IMR-90 (cell line): Measurements from ENCODE around the gene FBXO17. TPM values are rescaled to one million over a fixed set of nuclear protein-coding genes. Genes with fewer than 3 reads are reported as not detected.

Source experiments
- ATAC-seq: fragments of 200-7000 bp; cut with Tn5 transposase; 2 replicates; pipeline ENCODE4 v1.9.1; 2020; ENCODE audit warnings: low read depth, mild to moderate bottlenecking, moderate library complexity
- BruUV-seq: library from RNA; stranded (reverse); fragments of 400-500 nt; replicated peaks from 2 replicates; lab custom pipeline; 2021; lab: Mats Ljungman, UMichigan
- CTCF ChIA-PET: fragments of 300-600 bp; formaldehyde crosslinking; extraction: SDS; loops from one replicate; lab custom pipeline; 2021; ENCODE audit warnings: antibody characterized with exemption; lab: Yijun Ruan, JAX
- POLR2A ChIA-PET: fragments of 300-600 bp; sonication (Branson Sonifier 250); formaldehyde crosslinking; loops from one replicate; lab custom pipeline; 2022; ENCODE audit warnings: antibody characterized with exemption; ENCODE audit not compliant: unreplicated experiment; lab: Charles Lee
- DNase-seq: peaks from one replicate; pipeline ENCODE4 v3.0.0; 2013
- H2AFZ ChIP-seq: replicated peaks from 2 replicates; pipeline ENCODE3; 2013; ENCODE audit warnings: low read length, mild to moderate bottlenecking; ENCODE audit not compliant: poor library complexity
- H2AK5ac ChIP-seq: 2 replicates; pipeline ENCODE4 v1.6.1; 2013; ENCODE audit warnings: low read depth, low read length, inconsistent platforms
- H2AK9ac ChIP-seq: replicated peaks from 2 replicates; pipeline ENCODE3; 2013; ENCODE audit warnings: mild to moderate bottlenecking, low read depth, low read length, moderate library complexity; ENCODE audit not compliant: poor library complexity
- H2BK120ac ChIP-seq: 2 replicates; pipeline ENCODE4 v1.6.1; 2013; ENCODE audit warnings: low read depth, low read length, inconsistent platforms
- H2BK15ac ChIP-seq: 3 replicates; pipeline ENCODE4 v1.6.1; 2013; ENCODE audit warnings: low read depth, low read length, inconsistent platforms
- H2BK20ac ChIP-seq: 2 replicates; pipeline ENCODE4 v1.6.1; 2013; ENCODE audit warnings: low read depth, mild to moderate bottlenecking, inconsistent platforms, low read length, moderate library complexity
- H2BK5ac ChIP-seq: 2 replicates; pipeline ENCODE4 v1.6.1; 2013; ENCODE audit warnings: mild to moderate bottlenecking, low read depth, low read length, inconsistent platforms; ENCODE audit not compliant: poor library complexity, severe bottlenecking
- H3K14ac ChIP-seq: replicated peaks from 2 replicates; pipeline ENCODE4 v1.6.1; 2013; ENCODE audit warnings: low read depth, low read length, inconsistent platforms
- H3K18ac ChIP-seq: 2 replicates; pipeline ENCODE4 v1.6.1; 2013; ENCODE audit warnings: low read depth, low read length, control low read depth
- H3K23ac ChIP-seq: 2 replicates; pipeline ENCODE4 v1.6.1; 2013; ENCODE audit warnings: low read depth, low read length, inconsistent platforms
- H3K27ac ChIP-seq: 2 replicates; pipeline ENCODE4 v1.5.1; 2013; ENCODE audit warnings: mild to moderate bottlenecking, control low read depth, low read length; ENCODE audit not compliant: insufficient read depth
- H3K27me3 ChIP-seq: 2 replicates; pipeline ENCODE4 v1.6.1; 2013; ENCODE audit warnings: low read length; ENCODE audit not compliant: control insufficient read depth, insufficient read depth
- H3K36me3 ChIP-seq: 2 replicates; pipeline ENCODE4 v1.6.1; 2013; ENCODE audit warnings: low read length, mixed read lengths; ENCODE audit not compliant: control insufficient read depth, insufficient read depth
- H3K4ac ChIP-seq: 2 replicates; pipeline ENCODE4 v1.6.1; 2013; ENCODE audit warnings: low read depth, low read length, inconsistent platforms
- H3K4me1 ChIP-seq: 2 replicates; pipeline ENCODE4 v1.6.1; 2013; ENCODE audit warnings: low read length, mixed read lengths; ENCODE audit not compliant: control insufficient read depth, insufficient read depth
- H3K4me2 ChIP-seq: 2 replicates; pipeline ENCODE4 v1.6.1; 2013; ENCODE audit warnings: low read depth, mild to moderate bottlenecking, control low read depth, low read length, moderate library complexity
- H3K4me3 ChIP-seq: 2 replicates; pipeline ENCODE4 v1.5.1; 2013; ENCODE audit warnings: low read depth, mild to moderate bottlenecking, control low read depth, low read length, moderate library complexity; ENCODE audit not compliant: insufficient read depth
- H3K56ac ChIP-seq: 2 replicates; pipeline ENCODE4 v1.6.1; 2013; ENCODE audit warnings: low read length, inconsistent platforms; ENCODE audit not compliant: insufficient read depth; ENCODE audit errors: extremely low read depth
- H3K79me1 ChIP-seq, 2 experiments: 2 replicates each; pipeline ENCODE4 v1.6.1; 2013; ENCODE audit warnings: low read length in 2 of 2, inconsistent platforms in 1 of 2, low read depth in 1 of 2
- H3K9ac ChIP-seq: 2 replicates; pipeline ENCODE4 v1.6.1; 2013; ENCODE audit warnings: low read depth, low read length, control low read depth
- H3K9me1 ChIP-seq: 2 replicates; pipeline ENCODE4 v1.6.1; 2013; ENCODE audit warnings: low read length, inconsistent platforms; ENCODE audit not compliant: insufficient read depth
- H3K9me3 ChIP-seq: 2 replicates; pipeline ENCODE4 v1.6.1; 2013; ENCODE audit warnings: low read length; ENCODE audit not compliant: control insufficient read depth, insufficient read depth
- H4K20me1 ChIP-seq: 2 replicates; pipeline ENCODE4 v1.6.1; 2013; ENCODE audit warnings: low read length, inconsistent platforms; ENCODE audit not compliant: insufficient read depth
- H4K5ac ChIP-seq: 2 replicates; pipeline ENCODE4 v1.6.1; 2013; ENCODE audit warnings: mild to moderate bottlenecking, low read depth, low read length, control low read depth
- H4K8ac ChIP-seq, 2 experiments: 2 replicates each; pipeline ENCODE4 v1.6.1; 2013; ENCODE audit warnings: low read depth in 2 of 2, low read length in 2 of 2, control low read depth in 1 of 2, inconsistent platforms in 1 of 2
- H4K91ac ChIP-seq: 2 replicates; pipeline ENCODE4 v1.6.1; 2013; ENCODE audit warnings: low read depth, low read length, inconsistent platforms; ENCODE audit not compliant: insufficient read depth
- BHLHE40 ChIP-seq: fragments of 150-350 bp; IDR thresholded peaks from 2 replicates; pipeline ENCODE4 v1.6.1; 2016; ENCODE audit warnings: mild to moderate bottlenecking, low read depth, low read length
- CHD1 ChIP-seq: IDR thresholded peaks from 2 replicates; pipeline ENCODE4 v1.6.1; 2012; ENCODE audit warnings: low read depth, low read length, improper control_type of control experiment
- CTCF ChIP-seq: conservative IDR thresholded peaks from 2 replicates; pipeline ENCODE4 v1.5.1; 2012; ENCODE audit warnings: mild to moderate bottlenecking, low read depth, low read length, improper control_type of control experiment
- ELK1 ChIP-seq: fragments of 150-350 bp; IDR thresholded peaks from 2 replicates; pipeline ENCODE4 v1.6.1; 2016; ENCODE audit warnings: low read depth, mild to moderate bottlenecking, low read length, moderate library complexity, borderline replicate concordance
- FOS ChIP-seq: fragments of 150-350 bp; IDR thresholded peaks from 2 replicates; pipeline ENCODE4 v1.6.1; 2016; ENCODE audit warnings: low read depth, low read length
- MAFK ChIP-seq: IDR thresholded peaks from 2 replicates; pipeline ENCODE4 v1.6.1; 2012; ENCODE audit warnings: low read depth, low read length, improper control_type of control experiment
- MAZ ChIP-seq: IDR thresholded peaks from 2 replicates; pipeline ENCODE4 v1.6.1; 2012; ENCODE audit warnings: low read depth, mild to moderate bottlenecking, low read length, improper control_type of control experiment, moderate library complexity, borderline replicate concordance
- RAD21 ChIP-seq: IDR thresholded peaks from 2 replicates; pipeline ENCODE4 v1.6.1; 2012; ENCODE audit warnings: low read length, improper control_type of control experiment
- RFX5 ChIP-seq: IDR thresholded peaks from 2 replicates; pipeline ENCODE4 v1.8.0; 2012; ENCODE audit warnings: low read depth, mild to moderate bottlenecking, low read length, moderate library complexity
- SMC3 ChIP-seq: fragments of 150-350 bp; IDR thresholded peaks from 2 replicates; pipeline ENCODE4 v1.6.1; 2016; ENCODE audit warnings: low read depth, mild to moderate bottlenecking, antibody characterized with exemption, low read length, moderate library complexity
- WGBS, 2 experiments: methylation state at CpG; one replicate each; pipeline versions ENCODE4 v1.1.5 to v1.1.7; 2013; ENCODE audit warnings: missing lambda C conversion rate in 2 of 2; ENCODE audit not compliant: insufficient read length in 1 of 2; ENCODE audit errors: extremely low coverage in 2 of 2; 5-methylcytosine and 5-hydroxymethylcytosine counted together
- dilution Hi-C: fragments of 300-500 bp; cut with HindIII; formaldehyde crosslinking; loops from one replicate; pipeline ENCODE4 v1.14.3; 2018; ENCODE audit warnings: low sequenced_read_pairs; ENCODE audit not compliant: unreplicated experiment
- in situ Hi-C: fragments of 300-500 bp; cut with MboI; formaldehyde crosslinking; loops from 3 replicates; pipeline ENCODE4 v1.14.3; 2019; ENCODE audit warnings: low sequenced_read_pairs, inconsistent platforms, mixed read lengths
- intact Hi-C: fragments of 100-400 bp; cut with micrococcal nuclease; formaldehyde crosslinking; loops from 2 replicates; pipeline ENCODE4 v1.10.0; 2022
- polyA plus RNA-seq, 3 experiments: library from polyadenylated mRNA; depleted of rRNA; stranded (reverse); fragments of >200 nt; gene quantifications; 2 replicates each; pipeline ENCODE4 v1.2.3, GENCODE V29; 2012; ENCODE audit warnings: low replicate concordance in 1 of 3
- total RNA-seq: library from RNA; depleted of rRNA; stranded (reverse); fragments of >200 nt; gene quantifications from 2 replicates; pipeline ENCODE4 v1.2.3, GENCODE V29; 2012

Gene FBXO17
- total and polyA plus RNA-seq, 2 of the 4 experiments (the other 2 are of a cell fraction), result 10.8 to 20.7 TPM

- Histone ChIP-seq H3K4me2 (no peak overlapping the region), H3K4me3 (no peak overlapping the region), H2AK5ac (no peak overlapping the region), H3K79me1 (no peaks in the 10 kb centered on the region), H3K9ac (no peak overlapping the region), H2AK9ac (no peak overlapping the region), H2BK5ac (no peak overlapping the region), H4K20me1 (no peaks in the 10 kb centered on the region), H4K5ac (no peak overlapping the region), H4K91ac (no peak overlapping the region), H2BK20ac (no peak overlapping the region), H3K23ac (no peak overlapping the region), H3K9me1 (no peaks in the 10 kb centered on the region), H3K18ac (no peak overlapping the region), H3K9me3 (peaks cover 5% of the 10 kb centered on the region), H3K4ac (no peak overlapping the region), H3K36me3 (no peaks in the 10 kb centered on the region), H3K27me3 (peaks cover 7% of the 10 kb centered on the region), H2BK15ac (no peak overlapping the region), H3K4me1 (no peaks in the 10 kb centered on the region), H3K27ac (no peak overlapping the region), H2BK120ac (no peak overlapping the region), H3K56ac (no peak overlapping the region), H2AFZ (no peak overlapping the region), H3K14ac (no peak overlapping the region), H4K8ac (no peak overlapping the region)
- ATAC-seq (no peak), DNase-seq (no peak)
- ChIA-PET CTCF (no interaction called here), POLR2A (no interaction called here)
- dilution Hi-C loops, result no loop called here
- 88% methylated on average over 4 of the region's 14 CpGs; no CpG with 5 or more reads in 1 of the 2 experiments for WGBS, 2 experiments
- BruUV-seq, result no TSS peak
- intact Hi-C loops, result no loop called here
- TF ChIP-seq MAFK (no peak), SMC3 (no peak), RFX5 (no peak), RAD21 (no peak), CHD1 (no peak), FOS (no peak), ELK1 (no peak), CTCF (no peak), BHLHE40 (no peak), MAZ (no peak)
- in situ Hi-C loops, result no loop called here
Measured at GRCh38 chr19:39024875-39025641, 49.5 kb upstream of the FBXO17 start.
